HG03135 (cell line): ENCODE results near the gene DYNC1I1.

ENCODE experiments used
- ATAC-seq: cut with Tn5 transposase; IDR thresholded peaks from one replicate; pipeline ENCODE4 v1.9.1; 2021; ENCODE audit warnings: mild to moderate bottlenecking, moderate library complexity; ENCODE audit not compliant: unreplicated experiment

The DYNC1I1 gene

GRCh38 chr7:95788258-95788657, 15.9 kb downstream of the DYNC1I1 start:
- ATAC-seq, result no peak

GRCh38 chr7:95788884-95789283, 16.5 kb downstream of the DYNC1I1 start:
- ATAC-seq, result no peak

- ATAC-seq, result no peak
Measured at GRCh38 chr7:95793658-95794057, 21.3 kb downstream of the DYNC1I1 start.

GRCh38 chr7:95794917-95795515, 22.7 kb downstream of the DYNC1I1 start:
- no peak for ATAC-seq

- no peak for ATAC-seq
Measured at GRCh38 chr7:95796617-95797016, 24.3 kb downstream of the DYNC1I1 start.

GRCh38 chr7:95798401-95798930, 26.1 kb downstream of the DYNC1I1 start:
- ATAC-seq, result no peak

GRCh38 chr7:95800787-95801186, 28.4 kb downstream of the DYNC1I1 start:
- ATAC-seq, result no peak

- no peak for ATAC-seq
Measured at GRCh38 chr7:95802270-95802669, 29.9 kb downstream of the DYNC1I1 start.

GRCh38 chr7:95804052-95804451, 31.7 kb downstream of the DYNC1I1 start:
- ATAC-seq, result no peak

GRCh38 chr7:95805909-95806308, 33.6 kb downstream of the DYNC1I1 start:
- no peak for ATAC-seq

- ATAC-seq, result no peak
Measured at GRCh38 chr7:95808396-95808795, 36.0 kb downstream of the DYNC1I1 start.

- ATAC-seq, result no peak
Measured at GRCh38 chr7:95811846-95812445, 39.6 kb downstream of the DYNC1I1 start.

- no peak for ATAC-seq
Measured at GRCh38 chr7:95814721-95815120, 42.4 kb downstream of the DYNC1I1 start.

GRCh38 chr7:95817866-95818640, 45.7 kb downstream of the DYNC1I1 start:
- no peak for ATAC-seq

GRCh38 chr7:95820778-95821177, 48.4 kb downstream of the DYNC1I1 start:
- ATAC-seq, result no peak

- no peak for ATAC-seq
Measured at GRCh38 chr7:95822717-95823116, 50.4 kb downstream of the DYNC1I1 start.

- no peak for ATAC-seq
Measured at GRCh38 chr7:95824616-95825015, 52.3 kb downstream of the DYNC1I1 start.

GRCh38 chr7:95828824-95829790, 56.8 kb downstream of the DYNC1I1 start:
- no peak for ATAC-seq

- peak; percentile 92 for ATAC-seq
Measured at GRCh38 chr7:95840953-95841950, 68.9 kb downstream of the DYNC1I1 start.

- ATAC-seq, result no peak
Measured at GRCh38 chr7:95843286-95843685, 70.9 kb downstream of the DYNC1I1 start.
